Eye (tissue), 1 donor: Measurements from ENCODE around the gene SEC61B.
"Not testable (repeated sequence)": the region's sequence is repeated elsewhere in the genome, so short reads cannot be mapped to it uniquely, and the experiment has no call there.

Experiments used
- DNase-seq: peaks from one replicate; pipeline ENCODE4 v3.0.0-alpha.2; 2015

Gene SEC61B

GRCh38 chr9:99192786-99193465, 29.2 kb upstream of the SEC61B start:
- DNase-seq: no peak

- DNase-seq: no peak
These were observed 28.6 kb upstream of the SEC61B start for GRCh38 chr9:99193466-99193821.

GRCh38 chr9:99196484-99196883, 25.6 kb upstream of the SEC61B start:
- not testable (repeated sequence) for DNase-seq

- DNase-seq: no peak
These were observed 24.9 kb upstream of the SEC61B start for GRCh38 chr9:99197124-99197630.

GRCh38 chr9:99197987-99198386, 24.1 kb upstream of the SEC61B start:
- DNase-seq: no peak

- no peak for DNase-seq
These were observed 22.0 kb upstream of the SEC61B start for GRCh38 chr9:99199938-99200539.

- DNase-seq: no peak
These were observed 20.5 kb upstream of the SEC61B start for GRCh38 chr9:99201603-99202002.

GRCh38 chr9:99210572-99210971, 11.5 kb upstream of the SEC61B start:
- no peak for DNase-seq

GRCh38 chr9:99211746-99212145, 10.3 kb upstream of the SEC61B start:
- DNase-seq: no peak

GRCh38 chr9:99213197-99213596, 8.9 kb upstream of the SEC61B start:
- DNase-seq: no peak

GRCh38 chr9:99216073-99216472, 6.0 kb upstream of the SEC61B start:
- no peak for DNase-seq

- no peak for DNase-seq
These were observed 2.1 kb upstream of the SEC61B start for GRCh38 chr9:99220011-99220410.

GRCh38 chr9:99221266-99221620, 839 bp upstream of the SEC61B start:
- DNase-seq: no peak

- no peak for DNase-seq
These were observed 561 bp downstream of the SEC61B start for GRCh38 chr9:99222416-99223270.

- DNase-seq: no peak
These were observed 2.4 kb downstream of the SEC61B start for GRCh38 chr9:99224445-99224844.

GRCh38 chr9:99226054-99226453, 4.0 kb downstream of the SEC61B start:
- DNase-seq: no peak

- DNase-seq: no peak
These were observed 8.1 kb downstream of the SEC61B start for GRCh38 chr9:99230206-99230605.

GRCh38 chr9:99231711-99232110, 9.6 kb downstream of the SEC61B start:
- no peak for DNase-seq

- DNase-seq: no peak
These were observed 12.5 kb downstream of the SEC61B start for GRCh38 chr9:99234618-99235017.

GRCh38 chr9:99235069-99235468, 13.0 kb downstream of the SEC61B start:
- no peak for DNase-seq

GRCh38 chr9:99235926-99236634, 14.0 kb downstream of the SEC61B start:
- DNase-seq: no peak

- DNase-seq: no peak
These were observed 15.3 kb downstream of the SEC61B start for GRCh38 chr9:99237356-99237755.

GRCh38 chr9:99237849-99238248, 15.8 kb downstream of the SEC61B start:
- not testable (repeated sequence) for DNase-seq
